HG03135 (cell line): ENCODE results near the gene RARB.

Source experiments
- ATAC-seq: cut with Tn5 transposase; IDR thresholded peaks from one replicate; pipeline ENCODE4 v1.9.1; 2021; ENCODE audit warnings: mild to moderate bottlenecking, moderate library complexity; ENCODE audit not compliant: unreplicated experiment

The RARB gene

DNA sequence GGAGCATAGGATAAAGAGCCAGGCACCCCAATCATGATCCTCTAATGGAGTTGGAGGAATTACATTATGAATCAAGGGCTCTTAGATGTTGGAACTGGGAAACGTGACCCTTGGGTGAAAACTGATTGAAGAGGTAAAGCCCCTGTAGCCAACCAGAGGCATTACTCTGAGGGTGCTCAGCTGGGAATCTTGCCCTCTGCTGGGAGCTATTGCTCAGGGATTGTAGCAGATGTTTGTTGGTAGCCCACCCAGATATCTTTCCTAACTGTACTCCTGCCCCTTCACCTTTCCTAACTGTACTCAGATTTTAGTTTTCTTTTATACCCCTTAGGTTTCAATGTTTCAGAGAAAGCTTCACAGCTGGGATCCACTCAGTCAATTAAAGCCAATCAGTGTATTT lies 74.2 kb downstream of the RARB start:
- ATAC-seq: no peak

GRCh38 chr3:25503898-25504301 lies 75.8 kb downstream of the RARB start:
- ATAC-seq: no peak

GRCh38 chr3:25505581-25505980 lies 77.5 kb downstream of the RARB start:
- ATAC-seq: no peak

DNA sequence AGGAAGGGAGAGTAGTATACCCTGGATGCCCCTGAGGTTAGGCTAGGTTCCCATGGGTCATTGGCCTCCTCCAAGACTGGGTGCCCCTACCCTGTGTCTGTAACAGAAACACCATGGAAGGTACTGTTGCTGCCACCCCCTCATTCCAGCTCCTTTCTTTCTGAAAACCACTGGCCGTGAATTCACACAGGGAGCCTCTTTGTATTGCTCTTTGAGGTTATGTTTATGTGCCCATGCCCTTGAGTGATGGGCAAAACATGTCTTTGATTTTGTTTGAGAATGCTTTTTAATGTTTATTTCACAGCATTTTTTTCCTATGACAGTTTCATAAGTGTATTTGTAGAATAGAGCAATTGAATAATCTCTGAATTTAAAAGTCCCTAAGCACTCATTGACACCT lies 79.7 kb downstream of the RARB start:
- no peak for ATAC-seq

GRCh38 chr3:25508433-25508832 lies 80.4 kb downstream of the RARB start:
- ATAC-seq: no peak

DNA sequence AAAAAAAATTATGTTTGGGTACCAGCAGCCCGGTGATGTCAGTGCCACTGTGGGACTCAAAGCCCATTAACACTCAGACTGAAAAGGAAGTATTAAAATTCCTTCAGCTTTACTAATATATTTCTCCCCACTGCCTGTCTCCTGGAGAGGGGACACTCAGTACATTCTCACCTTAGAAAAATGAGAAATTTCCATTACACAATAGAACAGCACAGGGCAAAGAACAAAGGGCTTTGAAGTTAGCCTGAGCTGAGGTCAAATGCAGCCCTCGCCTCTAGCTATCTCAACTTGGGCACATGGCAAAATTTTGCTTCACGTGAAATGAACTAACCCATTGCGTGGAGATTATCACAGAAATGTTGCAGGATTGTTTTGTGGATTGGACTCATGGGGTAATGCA lies 80.8 kb downstream of the RARB start:
- ATAC-seq: no peak

DNA sequence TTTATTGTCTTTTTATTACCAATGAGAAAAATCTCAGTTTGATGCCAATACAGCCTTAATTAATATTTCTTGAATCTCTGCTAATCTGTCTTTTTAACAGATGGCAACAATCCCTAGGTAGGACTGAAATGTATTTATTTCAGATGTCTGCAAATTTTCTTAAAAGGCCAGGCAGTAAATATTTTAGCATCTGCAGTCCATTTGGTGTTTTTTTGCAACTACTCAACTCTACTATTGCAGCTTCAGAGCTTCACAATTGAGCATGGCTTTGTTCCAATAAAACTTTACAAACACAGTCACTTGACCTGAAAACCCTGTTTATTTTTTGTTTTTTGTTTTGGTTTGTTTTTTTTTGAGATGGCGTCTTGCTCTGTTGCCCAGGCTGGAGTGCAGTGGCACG lies 82.7 kb downstream of the RARB start:
- ATAC-seq: no peak

DNA sequence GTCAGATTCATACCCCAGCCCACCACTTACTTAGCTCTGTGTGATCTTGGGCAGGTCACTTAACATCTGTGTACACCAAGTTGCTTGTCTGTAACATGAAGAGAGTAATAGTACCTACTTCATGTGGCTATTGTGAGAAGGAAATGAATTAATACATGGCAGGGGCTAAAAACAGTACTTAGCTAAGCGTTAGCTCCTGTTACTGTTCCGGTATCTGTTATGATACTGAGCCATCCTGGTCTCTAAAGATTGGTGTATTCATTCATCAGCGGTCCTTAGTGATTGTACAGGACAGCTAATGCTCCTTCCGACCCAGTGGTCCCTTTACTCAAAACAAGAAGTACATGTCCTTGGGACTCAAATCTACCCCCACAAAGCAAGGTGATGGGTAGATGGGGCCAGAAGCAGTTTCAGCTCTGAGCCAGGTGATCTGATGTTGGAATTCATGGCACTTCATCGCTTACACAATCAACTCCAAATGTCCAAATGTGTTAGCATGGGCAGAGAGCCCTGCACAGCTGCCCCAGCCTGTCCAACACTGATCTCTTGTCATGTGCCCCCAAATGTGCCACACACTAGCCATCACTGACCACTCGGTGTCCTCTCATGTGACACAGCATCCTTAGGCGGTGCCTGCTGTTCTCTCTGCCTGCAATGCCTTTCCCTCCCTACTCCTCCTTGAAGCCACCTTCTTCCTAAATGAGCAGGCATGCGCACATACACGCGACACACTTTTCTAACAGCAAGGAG lies 84.1 kb downstream of the RARB start:
- no peak for ATAC-seq

- no peak for ATAC-seq
These were observed 85.7 kb downstream of the RARB start for GRCh38 chr3:25513642-25514266.

DNA sequence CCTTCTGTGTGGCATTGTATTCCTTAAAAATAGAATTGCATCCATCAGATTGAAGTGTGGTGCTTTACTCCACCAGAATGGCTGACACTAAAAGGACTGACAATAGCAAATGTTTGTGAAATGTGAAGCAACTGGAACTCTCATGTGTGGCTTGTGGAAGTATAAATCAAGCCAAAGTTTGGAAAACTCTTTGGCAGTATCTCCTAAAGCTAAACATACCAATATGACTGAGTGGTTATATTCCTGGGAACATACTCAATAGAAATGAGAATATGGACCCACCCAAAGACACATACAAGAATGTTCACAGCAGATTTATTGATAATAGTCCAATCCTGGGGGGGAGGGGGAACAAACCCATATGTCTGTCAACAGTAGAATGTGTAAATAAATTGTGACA lies 87.1 kb downstream of the RARB start:
- no peak for ATAC-seq

- ATAC-seq: no peak
These were observed 93.0 kb downstream of the RARB start for GRCh38 chr3:25520926-25521559.

DNA sequence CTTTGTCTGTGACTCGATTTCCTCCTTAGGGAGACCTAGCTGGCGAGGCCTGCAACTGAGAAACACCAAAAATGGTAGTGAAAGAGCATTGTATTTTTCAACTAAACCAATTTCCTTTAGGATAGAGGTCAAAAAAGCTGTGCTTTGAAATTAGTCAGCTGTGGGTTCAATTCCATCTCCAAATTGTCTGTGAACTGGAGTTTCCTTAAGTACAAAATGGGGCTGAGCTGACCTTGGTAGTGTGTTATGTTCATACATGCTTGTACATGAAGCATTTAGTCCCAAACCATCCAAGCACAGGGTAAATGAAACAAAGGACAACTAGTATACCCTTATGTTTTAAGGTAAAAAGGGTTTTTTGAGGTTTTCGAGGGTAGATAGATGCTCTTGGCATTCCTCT lies 99.3 kb downstream of the RARB start:
- no peak for ATAC-seq

GRCh38 chr3:25527801-25528200 lies 99.7 kb downstream of the RARB start:
- ATAC-seq: no peak

DNA sequence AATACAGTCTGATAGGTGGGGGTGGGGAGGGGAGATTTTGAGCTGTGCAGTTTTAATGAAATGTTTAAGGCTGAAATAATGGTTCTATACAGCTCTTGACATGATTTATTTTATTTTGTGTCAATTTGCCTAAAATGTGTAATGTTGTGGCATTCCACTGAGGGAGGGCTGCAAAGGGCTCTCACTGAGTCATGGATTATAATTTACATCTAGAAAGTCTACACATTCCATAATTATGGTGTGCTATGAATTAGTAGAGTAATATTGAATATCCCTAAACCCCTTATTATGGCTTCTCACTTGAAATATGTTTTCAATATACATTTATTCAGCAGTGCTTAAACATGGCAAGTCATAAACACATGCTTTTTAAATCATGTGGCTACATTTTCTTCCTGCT lies 103.9 kb downstream of the RARB start:
- ATAC-seq: no peak

DNA sequence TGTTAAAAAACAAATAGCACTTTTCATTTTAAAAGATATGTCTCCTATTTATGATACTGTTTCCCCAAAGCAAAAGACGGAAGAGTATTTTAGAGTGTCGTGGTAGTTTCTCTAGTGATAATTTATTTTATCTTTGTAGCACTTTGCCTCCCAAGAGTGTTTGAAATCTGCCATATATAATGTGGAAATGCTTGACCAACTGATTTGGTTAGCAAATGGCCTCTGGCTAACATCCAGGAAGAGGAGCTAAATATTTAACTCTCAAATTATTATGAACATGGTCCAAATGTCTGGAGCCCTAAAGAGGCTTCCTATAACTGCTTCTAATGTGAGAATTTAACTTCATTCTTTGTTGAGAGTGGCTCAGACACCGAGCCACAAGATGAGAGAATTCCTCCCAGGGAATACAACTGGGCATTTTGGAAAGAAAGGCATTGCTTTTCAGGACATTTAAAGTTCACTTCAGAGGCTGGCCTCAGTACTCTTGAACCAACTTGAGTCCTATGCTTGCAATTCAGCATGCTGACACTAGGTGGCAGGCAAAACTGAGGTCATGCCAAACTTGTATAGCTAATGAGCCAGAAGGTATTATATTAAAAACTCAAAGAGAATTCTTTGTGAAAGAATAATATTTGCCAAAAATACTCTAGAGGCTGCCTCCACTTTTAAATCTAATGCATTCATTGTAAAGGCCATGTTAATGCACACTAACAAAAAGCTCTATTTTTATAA lies 104.5 kb downstream of the RARB start:
- ATAC-seq: no peak

- ATAC-seq: no peak
These were observed 105.3 kb downstream of the RARB start for GRCh38 chr3:25533399-25533798.

GRCh38 chr3:25534007-25534406 lies 105.9 kb downstream of the RARB start:
- ATAC-seq: no peak

- no peak for ATAC-seq
These were observed 108.7 kb downstream of the RARB start for GRCh38 chr3:25536521-25537391.

- ATAC-seq: no peak
These were observed 109.5 kb downstream of the RARB start for GRCh38 chr3:25537516-25537915.

DNA sequence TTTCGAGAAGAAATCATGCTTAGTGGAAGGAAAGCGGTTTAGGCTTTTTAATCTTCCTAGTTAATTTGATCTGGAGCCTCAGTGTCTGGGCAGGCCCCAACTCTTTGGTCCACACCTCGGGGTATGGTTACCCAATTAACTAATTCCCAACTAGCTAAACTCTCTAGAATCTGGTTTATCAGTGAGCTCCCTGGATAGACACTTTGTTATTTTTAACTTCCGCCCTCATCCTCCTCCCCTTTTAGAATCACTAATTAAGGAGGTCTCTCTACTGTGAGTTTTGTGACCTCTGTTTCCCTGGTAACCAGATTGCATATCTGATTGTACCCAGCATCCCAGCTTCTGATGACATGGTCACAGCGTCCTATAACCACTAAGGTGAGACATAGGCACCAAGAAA lies 112.2 kb downstream of the RARB start:
- ATAC-seq: no peak
